H9 (cell line): ENCODE measurements around the gene PCDHGA11. TPM values are rescaled to one million over a fixed set of nuclear protein-coding genes. Genes with fewer than 3 reads are reported as not detected.

Experiments
- DNase-seq: peaks from one replicate; pipeline ENCODE4 v3.0.0-alpha.2; 2017
- H2AFZ ChIP-seq: one replicate; pipeline ENCODE4 v1.6.1; 2013; ENCODE audit warnings: mild to moderate bottlenecking, low read length, control low read depth, moderate library complexity
- H2AK5ac ChIP-seq: 2 replicates; pipeline ENCODE4 v1.6.1; 2013; ENCODE audit warnings: low read length, control low read depth, mixed read lengths; ENCODE audit not compliant: insufficient read length
- H2BK120ac ChIP-seq: one replicate; pipeline ENCODE4 v1.6.1; 2013; ENCODE audit warnings: low read depth, mild to moderate bottlenecking, low read length, control low read depth, inconsistent platforms; ENCODE audit not compliant: poor library complexity, severe bottlenecking
- H2BK12ac ChIP-seq: 2 replicates; pipeline ENCODE4 v1.6.1; 2013; ENCODE audit warnings: low read length, control low read depth, mixed read lengths, low read depth; ENCODE audit not compliant: insufficient read length
- H2BK15ac ChIP-seq: 2 replicates; pipeline ENCODE4 v1.6.1; 2013; ENCODE audit warnings: low read depth, low read length, control low read depth
- H2BK20ac ChIP-seq: one replicate; pipeline ENCODE4 v1.6.1; 2013; ENCODE audit warnings: low read depth, mild to moderate bottlenecking, low read length, control low read depth, inconsistent platforms; ENCODE audit not compliant: poor library complexity, severe bottlenecking
- H2BK5ac ChIP-seq: 2 replicates; pipeline ENCODE4 v1.6.1; 2013; ENCODE audit warnings: low read length, control low read depth, mixed read lengths; ENCODE audit not compliant: insufficient read length
- H3K14ac ChIP-seq: 2 replicates; pipeline ENCODE4 v1.6.1; 2013; ENCODE audit warnings: low read length, control low read depth; ENCODE audit not compliant: insufficient read depth
- H3K18ac ChIP-seq: 2 replicates; pipeline ENCODE4 v1.6.1; 2013; ENCODE audit warnings: low read depth, mild to moderate bottlenecking, mixed read lengths, low read length, control low read depth; ENCODE audit not compliant: insufficient read length
- H3K23ac ChIP-seq: 2 replicates; pipeline ENCODE4 v1.6.1; 2013; ENCODE audit warnings: low read length, control low read depth, mixed read lengths, low read depth; ENCODE audit not compliant: insufficient read length
- H3K23me2 ChIP-seq: 2 replicates; pipeline ENCODE4 v1.6.1; 2013; ENCODE audit warnings: low read depth, mild to moderate bottlenecking, mixed read lengths, low read length, control low read depth; ENCODE audit not compliant: insufficient read length, poor library complexity, severe bottlenecking
- H3K27ac ChIP-seq: 2 replicates; pipeline ENCODE4 v1.5.1; 2013; ENCODE audit warnings: low read length, control low read depth, mixed read lengths, low read depth; ENCODE audit not compliant: insufficient read length
- H3K27me3 ChIP-seq: 2 replicates; pipeline ENCODE4 v1.6.1; 2013; ENCODE audit warnings: low read length, control low read depth, inconsistent platforms; ENCODE audit not compliant: insufficient read depth
- H3K4ac ChIP-seq: 2 replicates; pipeline ENCODE4 v1.6.1; 2013; ENCODE audit warnings: low read depth, mild to moderate bottlenecking, control low read depth, inconsistent platforms, low read length, moderate library complexity
- H3K4me1 ChIP-seq: 2 replicates; pipeline ENCODE4 v1.6.1; 2013; ENCODE audit warnings: low read length, control low read depth, inconsistent platforms; ENCODE audit not compliant: insufficient read depth
- H3K4me2 ChIP-seq: 2 replicates; pipeline ENCODE4 v1.6.1; 2013; ENCODE audit warnings: low read length, control low read depth, mixed read lengths; ENCODE audit not compliant: insufficient read length, insufficient read depth
- H3K56ac ChIP-seq: 2 replicates; pipeline ENCODE4 v1.6.1; 2013; ENCODE audit warnings: low read depth, mild to moderate bottlenecking, mixed read lengths, low read length, control low read depth; ENCODE audit not compliant: insufficient read length
- H3K79me1 ChIP-seq: 2 replicates; pipeline ENCODE4 v1.6.1; 2013; ENCODE audit warnings: low read depth, mild to moderate bottlenecking, moderate library complexity, low read length, control low read depth, inconsistent platforms; ENCODE audit not compliant: insufficient read depth, poor library complexity, severe bottlenecking
- H3K79me2 ChIP-seq: 2 replicates; pipeline ENCODE4 v1.6.1; 2013; ENCODE audit warnings: low read length, control low read depth, inconsistent platforms; ENCODE audit not compliant: insufficient read depth
- H3K9ac ChIP-seq: 2 replicates; pipeline ENCODE4 v1.6.1; 2013; ENCODE audit warnings: low read length, control low read depth, mixed read lengths; ENCODE audit not compliant: insufficient read length; ENCODE audit errors: extremely low read depth
- H3K9me3 ChIP-seq: one replicate; pipeline ENCODE4 v1.6.1; 2013; ENCODE audit warnings: low read depth, low read length, inconsistent platforms; ENCODE audit not compliant: control insufficient read depth
- H3T11ph ChIP-seq: one replicate; pipeline ENCODE4 v1.6.1; 2013; ENCODE audit warnings: mild to moderate bottlenecking, low read length, control low read depth, inconsistent platforms
- H4K20me1 ChIP-seq: one replicate; pipeline ENCODE4 v1.6.1; 2013; ENCODE audit not compliant: control insufficient read depth, insufficient read length, insufficient read depth
- H4K5ac ChIP-seq: 2 replicates; pipeline ENCODE4 v1.6.1; 2013; ENCODE audit warnings: low read depth, mild to moderate bottlenecking, mixed read lengths, low read length, control low read depth; ENCODE audit not compliant: insufficient read length
- H4K8ac ChIP-seq: replicated peaks from 2 replicates; pipeline ENCODE4 v1.6.1; 2013; ENCODE audit warnings: low read length, control low read depth, mixed read lengths, low read depth; ENCODE audit not compliant: insufficient read length
- H4K91ac ChIP-seq: 2 replicates; pipeline ENCODE4 v1.6.1; 2013; ENCODE audit warnings: low read depth, mild to moderate bottlenecking, moderate library complexity, mixed read lengths, low read length, control low read depth; ENCODE audit not compliant: insufficient read length
- H3K27ac Mint-ChIP-seq, 3 experiments: 2 replicates in 2 of 3; 3 replicates in 1 of 3; pipeline ENCODE4 v1.8.0; 2020 to 2021; ENCODE audit warnings: mixed read lengths in 3 of 3, mild to moderate bottlenecking in 1 of 3, moderate library complexity in 1 of 3
- H3K27me3 Mint-ChIP-seq: 2 replicates; pipeline ENCODE4 v1.8.0; 2021; ENCODE audit warnings: low read depth, mild to moderate bottlenecking, moderate library complexity, mixed read lengths
- H3K36me3 Mint-ChIP-seq, 3 experiments: 2 replicates in 2 of 3; 3 replicates in 1 of 3; pipeline ENCODE4 v1.8.0; 2020 to 2021; ENCODE audit warnings: low read depth in 3 of 3, mixed read lengths in 3 of 3; ENCODE audit not compliant: insufficient read depth in 1 of 3
- H3K4me1 Mint-ChIP-seq, 2 experiments: 2 replicates each; pipeline ENCODE4 v1.8.0; 2020; ENCODE audit warnings: mixed read lengths in 2 of 2
- H3K4me3 Mint-ChIP-seq, 2 experiments: 2 replicates in 1 of 2; 3 replicates in 1 of 2; pipeline ENCODE4 v1.8.0; 2020 to 2021; ENCODE audit warnings: mild to moderate bottlenecking in 2 of 2, mixed read lengths in 2 of 2, moderate library complexity in 1 of 2
- H3K9me3 Mint-ChIP-seq, 2 experiments: 2 replicates in 1 of 2; 3 replicates in 1 of 2; pipeline ENCODE4 v1.8.0; 2020; ENCODE audit warnings: mild to moderate bottlenecking in 2 of 2, mixed read lengths in 2 of 2, moderate library complexity in 1 of 2
- WGBS: extraction: QIAGEN DNeasy Blood & Tissue Kit; methylation state at CpG from one replicate; pipeline ENCODE4 v1.1.7; 2013; ENCODE audit warnings: missing lambda C conversion rate, low lambda C conversion rate, mixed read lengths; ENCODE audit not compliant: insufficient read length; ENCODE audit errors: extremely low coverage; 5-methylcytosine and 5-hydroxymethylcytosine counted together
- total RNA-seq: library from RNA; stranded (reverse); gene quantifications from 2 replicates; pipeline ENCODE4 v1.2.1, GENCODE V29; 2021
- TF ChIP-seq, protein P1 (sequence below): fragments of 200-600 bp; sonication (generic); conservative IDR thresholded peaks from 3 replicates; pipeline ENCODE4 v1.8.0; 2021; ENCODE audit warnings: antibody characterized with exemption, mild to moderate bottlenecking

Gene PCDHGA11
- total RNA-seq, 1 experiment from 2014 or later: 2.6 TPM

GRCh38 chr5:141374627-141375026 is 46.2 kb upstream of the PCDHGA11 start:
- Histone ChIP-seq H3K4me1 (no peaks in the 10 kb centered on the region), H2BK15ac (no peak overlapping the region), H2BK5ac (no peak overlapping the region), H4K8ac (no peak overlapping the region), H3K23ac (no peak overlapping the region), H3K23me2 (no peaks in the 10 kb centered on the region), H3K4ac (no peak overlapping the region), H3K4me2 (no peak overlapping the region), H3K27me3 (no peaks in the 10 kb centered on the region), H2BK120ac (no peak overlapping the region), H3T11ph (no peak overlapping the region), H3K9me3 (peaks cover 34% of the 10 kb centered on the region), H4K5ac (no peak overlapping the region), H4K20me1 (no peaks in the 10 kb centered on the region), H2AFZ (no peak overlapping the region), H2BK12ac (no peak overlapping the region), H3K56ac (no peak overlapping the region), H4K91ac (no peak overlapping the region), H3K27ac (no peak overlapping the region), H3K14ac (no peak overlapping the region), H2AK5ac (no peak overlapping the region), H2BK20ac (no peak overlapping the region), H3K79me1 (no peaks in the 10 kb centered on the region), H3K79me2 (no peaks in the 10 kb centered on the region), H3K9ac (no peak overlapping the region), H3K18ac (no peak overlapping the region)
- H3K9me3 Mint-ChIP-seq: peaks cover 60 to 69% of the 10 kb centered on the region in 2 experiments
- no peak overlapping the region for H3K27ac Mint-ChIP-seq
- peaks cover 9% of the 10 kb centered on the region for H3K27me3 Mint-ChIP-seq
- H3K4me3 Mint-ChIP-seq: no peak overlapping the region
- no peaks in the 10 kb centered on the region for H3K4me1 Mint-ChIP-seq
- TF ChIP-seq, protein P1, sequence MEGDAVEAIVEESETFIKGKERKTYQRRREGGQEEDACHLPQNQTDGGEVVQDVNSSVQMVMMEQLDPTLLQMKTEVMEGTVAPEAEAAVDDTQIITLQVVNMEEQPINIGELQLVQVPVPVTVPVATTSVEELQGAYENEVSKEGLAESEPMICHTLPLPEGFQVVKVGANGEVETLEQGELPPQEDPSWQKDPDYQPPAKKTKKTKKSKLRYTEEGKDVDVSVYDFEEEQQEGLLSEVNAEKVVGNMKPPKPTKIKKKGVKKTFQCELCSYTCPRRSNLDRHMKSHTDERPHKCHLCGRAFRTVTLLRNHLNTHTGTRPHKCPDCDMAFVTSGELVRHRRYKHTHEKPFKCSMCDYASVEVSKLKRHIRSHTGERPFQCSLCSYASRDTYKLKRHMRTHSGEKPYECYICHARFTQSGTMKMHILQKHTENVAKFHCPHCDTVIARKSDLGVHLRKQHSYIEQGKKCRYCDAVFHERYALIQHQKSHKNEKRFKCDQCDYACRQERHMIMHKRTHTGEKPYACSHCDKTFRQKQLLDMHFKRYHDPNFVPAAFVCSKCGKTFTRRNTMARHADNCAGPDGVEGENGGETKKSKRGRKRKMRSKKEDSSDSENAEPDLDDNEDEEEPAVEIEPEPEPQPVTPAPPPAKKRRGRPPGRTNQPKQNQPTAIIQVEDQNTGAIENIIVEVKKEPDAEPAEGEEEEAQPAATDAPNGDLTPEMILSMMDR: no peak
- WGBS: no CpG with 5 or more reads among the region's 14 CpGs
- peaks cover 33 to 52% (median 50%) of the 10 kb centered on the region in 3 experiments for H3K36me3 Mint-ChIP-seq
- no peak for DNase-seq
